Measurements from ENCODE around the gene DHRSX.

DHRSX gene

DNA sequence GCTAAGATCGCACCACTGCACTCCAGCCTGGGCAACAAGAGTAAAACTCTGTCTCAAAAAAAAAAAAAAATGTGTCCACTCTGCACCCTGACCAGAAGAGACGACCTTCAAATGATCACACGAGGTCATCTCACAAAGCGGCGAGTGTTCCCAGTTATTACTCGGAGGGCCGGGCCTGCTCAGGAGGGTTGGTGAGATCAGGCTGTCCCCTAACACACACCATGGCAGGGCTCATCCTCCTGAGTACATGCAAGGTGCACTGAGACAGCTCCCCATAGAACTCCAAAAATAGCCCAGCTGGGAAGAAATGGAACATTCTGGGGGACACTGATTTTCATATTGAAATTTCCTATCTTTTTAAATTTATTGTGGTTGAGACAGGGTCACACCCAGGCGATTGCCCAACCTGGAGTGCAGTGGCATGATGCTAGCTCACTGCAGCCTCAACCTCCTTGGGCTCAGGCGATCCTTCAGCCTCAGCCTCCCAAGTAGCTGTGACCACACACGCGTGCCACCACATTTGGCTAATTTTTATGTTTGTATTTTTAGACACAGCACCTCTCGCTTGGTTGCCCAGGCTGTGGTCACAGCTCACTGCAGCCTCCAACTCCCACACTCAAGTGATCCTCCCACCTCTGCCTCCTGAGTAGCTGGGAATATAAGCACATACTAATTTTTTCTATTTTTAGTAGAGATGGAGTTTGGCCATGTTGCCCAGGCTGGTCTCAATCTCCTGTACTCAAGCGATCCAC is 51.5 kb downstream of the DHRSX start:
- ATAC-seq = no peak
- TF ChIP-seq ZFP30 (CRISPR knock-in tag; IDR thresholded peaks at IDR 0.05) (no peak), TOX (CRISPR knock-in tag; IDR thresholded peaks at IDR 0.05; ENCODE audit: borderline replicate concordance) (no peak), ZNF70 (CRISPR knock-in tag; IDR thresholded peaks at IDR 0.05) (no peak), OSR1 (CRISPR knock-in tag; IDR thresholded peaks at IDR 0.05) (no peak)
- TF ChIP-seq, protein P1, sequence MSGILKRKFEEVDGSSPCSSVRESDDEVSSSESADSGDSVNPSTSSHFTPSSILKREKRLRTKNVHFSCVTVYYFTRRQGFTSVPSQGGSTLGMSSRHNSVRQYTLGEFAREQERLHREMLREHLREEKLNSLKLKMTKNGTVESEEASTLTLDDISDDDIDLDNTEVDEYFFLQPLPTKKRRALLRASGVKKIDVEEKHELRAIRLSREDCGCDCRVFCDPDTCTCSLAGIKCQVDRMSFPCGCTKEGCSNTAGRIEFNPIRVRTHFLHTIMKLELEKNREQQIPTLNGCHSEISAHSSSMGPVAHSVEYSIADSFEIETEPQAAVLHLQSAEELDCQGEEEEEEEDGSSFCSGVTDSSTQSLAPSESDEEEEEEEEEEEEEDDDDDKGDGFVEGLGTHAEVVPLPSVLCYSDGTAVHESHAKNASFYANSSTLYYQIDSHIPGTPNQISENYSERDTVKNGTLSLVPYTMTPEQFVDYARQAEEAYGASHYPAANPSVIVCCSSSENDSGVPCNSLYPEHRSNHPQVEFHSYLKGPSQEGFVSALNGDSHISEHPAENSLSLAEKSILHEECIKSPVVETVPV (CRISPR knock-in tag; IDR thresholded peaks at IDR 0.05) = no peak
- TF ChIP-seq, protein P2, sequence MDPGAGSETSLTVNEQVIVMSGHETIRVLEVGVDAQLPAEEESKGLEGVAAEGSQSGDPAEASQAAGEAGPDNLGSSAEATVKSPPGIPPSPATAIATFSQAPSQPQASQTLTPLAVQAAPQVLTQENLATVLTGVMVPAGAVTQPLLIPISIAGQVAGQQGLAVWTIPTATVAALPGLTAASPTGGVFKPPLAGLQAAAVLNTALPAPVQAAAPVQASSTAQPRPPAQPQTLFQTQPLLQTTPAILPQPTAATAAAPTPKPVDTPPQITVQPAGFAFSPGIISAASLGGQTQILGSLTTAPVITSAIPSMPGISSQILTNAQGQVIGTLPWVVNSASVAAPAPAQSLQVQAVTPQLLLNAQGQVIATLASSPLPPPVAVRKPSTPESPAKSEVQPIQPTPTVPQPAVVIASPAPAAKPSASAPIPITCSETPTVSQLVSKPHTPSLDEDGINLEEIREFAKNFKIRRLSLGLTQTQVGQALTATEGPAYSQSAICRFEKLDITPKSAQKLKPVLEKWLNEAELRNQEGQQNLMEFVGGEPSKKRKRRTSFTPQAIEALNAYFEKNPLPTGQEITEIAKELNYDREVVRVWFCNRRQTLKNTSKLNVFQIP (CRISPR knock-in tag; IDR thresholded peaks at IDR 0.05; ENCODE audit: borderline replicate concordance, low read depth) = no peak

DNA sequence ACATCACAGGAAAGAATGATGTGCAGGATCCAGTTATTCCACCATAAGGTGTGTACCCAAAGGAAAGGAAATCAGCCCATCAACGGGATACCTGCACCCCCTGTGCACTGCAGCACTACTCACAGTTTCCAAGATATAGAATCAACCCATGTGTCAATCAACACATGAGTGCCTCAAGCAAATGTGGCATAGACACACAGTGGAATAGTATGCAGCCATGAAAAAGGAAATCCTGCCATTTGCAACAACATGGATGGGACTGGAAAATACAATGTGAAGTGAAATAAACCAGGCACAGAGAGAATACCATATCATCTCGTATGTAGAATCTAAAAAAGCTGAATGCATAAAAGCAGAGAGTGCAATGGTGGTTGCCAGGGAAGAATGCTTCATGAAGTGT is 53.3 kb downstream of the DHRSX start:
- ATAC-seq = no peak
- no peak for TF ChIP-seq ZNF565 (CRISPR knock-in tag; conservative IDR thresholded peaks at IDR 0.05; ENCODE audit: low read depth)
- TF ChIP-seq PPARA (CRISPR knock-in tag; IDR thresholded peaks at IDR 0.05; ENCODE audit: borderline replicate concordance) = no peak
- no peak for TF ChIP-seq ZNF70 (CRISPR knock-in tag; IDR thresholded peaks at IDR 0.05)
- TF ChIP-seq ISL1 (CRISPR knock-in tag; IDR thresholded peaks at IDR 0.05) = no peak
- TF ChIP-seq SNAI2 (CRISPR knock-in tag; IDR thresholded peaks at IDR 0.05) = no peak
- TF ChIP-seq, protein P3, sequence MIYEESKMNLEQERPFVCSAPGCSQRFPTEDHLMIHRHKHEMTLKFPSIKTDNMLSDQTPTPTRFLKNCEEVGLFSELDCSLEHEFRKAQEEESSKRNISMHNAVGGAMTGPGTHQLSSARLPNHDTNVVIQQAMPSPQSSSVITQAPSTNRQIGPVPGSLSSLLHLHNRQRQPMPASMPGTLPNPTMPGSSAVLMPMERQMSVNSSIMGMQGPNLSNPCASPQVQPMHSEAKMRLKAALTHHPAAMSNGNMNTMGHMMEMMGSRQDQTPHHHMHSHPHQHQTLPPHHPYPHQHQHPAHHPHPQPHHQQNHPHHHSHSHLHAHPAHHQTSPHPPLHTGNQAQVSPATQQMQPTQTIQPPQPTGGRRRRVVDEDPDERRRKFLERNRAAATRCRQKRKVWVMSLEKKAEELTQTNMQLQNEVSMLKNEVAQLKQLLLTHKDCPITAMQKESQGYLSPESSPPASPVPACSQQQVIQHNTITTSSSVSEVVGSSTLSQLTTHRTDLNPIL (CRISPR knock-in tag; IDR thresholded peaks at IDR 0.05; ENCODE audit: low read depth) = no peak
- no peak for TF ChIP-seq ZFP30 (CRISPR knock-in tag; IDR thresholded peaks at IDR 0.05)
- no peak for TF ChIP-seq ARNTL (CRISPR knock-in tag; IDR thresholded peaks at IDR 0.05; ENCODE audit: borderline replicate concordance, low read depth)
- no peak for TF ChIP-seq OSR1 (CRISPR knock-in tag; IDR thresholded peaks at IDR 0.05)
- no peak for TF ChIP-seq ZFP3 (CRISPR knock-in tag; IDR thresholded peaks at IDR 0.05)
- TF ChIP-seq, protein P2 (CRISPR knock-in tag; IDR thresholded peaks at IDR 0.05; ENCODE audit: borderline replicate concordance, low read depth) = no peak
- no peak for TF ChIP-seq RARB (CRISPR knock-in tag; IDR thresholded peaks at IDR 0.05)
- no peak for TF ChIP-seq TOX (CRISPR knock-in tag; IDR thresholded peaks at IDR 0.05; ENCODE audit: borderline replicate concordance)
- TF ChIP-seq, protein P4, sequence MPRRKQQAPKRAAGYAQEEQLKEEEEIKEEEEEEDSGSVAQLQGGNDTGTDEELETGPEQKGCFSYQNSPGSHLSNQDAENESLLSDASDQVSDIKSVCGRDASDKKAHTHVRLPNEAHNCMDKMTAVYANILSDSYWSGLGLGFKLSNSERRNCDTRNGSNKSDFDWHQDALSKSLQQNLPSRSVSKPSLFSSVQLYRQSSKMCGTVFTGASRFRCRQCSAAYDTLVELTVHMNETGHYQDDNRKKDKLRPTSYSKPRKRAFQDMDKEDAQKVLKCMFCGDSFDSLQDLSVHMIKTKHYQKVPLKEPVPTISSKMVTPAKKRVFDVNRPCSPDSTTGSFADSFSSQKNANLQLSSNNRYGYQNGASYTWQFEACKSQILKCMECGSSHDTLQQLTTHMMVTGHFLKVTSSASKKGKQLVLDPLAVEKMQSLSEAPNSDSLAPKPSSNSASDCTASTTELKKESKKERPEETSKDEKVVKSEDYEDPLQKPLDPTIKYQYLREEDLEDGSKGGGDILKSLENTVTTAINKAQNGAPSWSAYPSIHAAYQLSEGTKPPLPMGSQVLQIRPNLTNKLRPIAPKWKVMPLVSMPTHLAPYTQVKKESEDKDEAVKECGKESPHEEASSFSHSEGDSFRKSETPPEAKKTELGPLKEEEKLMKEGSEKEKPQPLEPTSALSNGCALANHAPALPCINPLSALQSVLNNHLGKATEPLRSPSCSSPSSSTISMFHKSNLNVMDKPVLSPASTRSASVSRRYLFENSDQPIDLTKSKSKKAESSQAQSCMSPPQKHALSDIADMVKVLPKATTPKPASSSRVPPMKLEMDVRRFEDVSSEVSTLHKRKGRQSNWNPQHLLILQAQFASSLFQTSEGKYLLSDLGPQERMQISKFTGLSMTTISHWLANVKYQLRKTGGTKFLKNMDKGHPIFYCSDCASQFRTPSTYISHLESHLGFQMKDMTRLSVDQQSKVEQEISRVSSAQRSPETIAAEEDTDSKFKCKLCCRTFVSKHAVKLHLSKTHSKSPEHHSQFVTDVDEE (CRISPR knock-in tag; IDR thresholded peaks at IDR 0.05) = no peak
- no peak for TF ChIP-seq ZC3H10 (CRISPR knock-in tag; IDR thresholded peaks at IDR 0.05)
- TF ChIP-seq ZNF8 (CRISPR knock-in tag; IDR thresholded peaks at IDR 0.05) = no peak
- no peak for TF ChIP-seq CSDC2 (CRISPR knock-in tag; IDR thresholded peaks at IDR 0.05)
- TF ChIP-seq, protein P1 (CRISPR knock-in tag; IDR thresholded peaks at IDR 0.05) = no peak

- ATAC-seq = no peak
- no peak for TF ChIP-seq SNAI2 (CRISPR knock-in tag; IDR thresholded peaks at IDR 0.05)
- TF ChIP-seq ARNTL (CRISPR knock-in tag; IDR thresholded peaks at IDR 0.05; ENCODE audit: borderline replicate concordance, low read depth) = no peak
- TF ChIP-seq, protein P4 (CRISPR knock-in tag; IDR thresholded peaks at IDR 0.05) = no peak
- no peak for TF ChIP-seq ZNF8 (CRISPR knock-in tag; IDR thresholded peaks at IDR 0.05)
- TF ChIP-seq BACH2 (CRISPR knock-in tag; IDR thresholded peaks at IDR 0.05; ENCODE audit: borderline replicate concordance) = no peak
- no peak for TF ChIP-seq ZFP30 (CRISPR knock-in tag; IDR thresholded peaks at IDR 0.05)
- TF ChIP-seq CSDC2 (CRISPR knock-in tag; IDR thresholded peaks at IDR 0.05) = no peak
- no peak for TF ChIP-seq GLIS3 (CRISPR knock-in tag; IDR thresholded peaks at IDR 0.05)
- TF ChIP-seq, protein P3 (CRISPR knock-in tag; IDR thresholded peaks at IDR 0.05; ENCODE audit: low read depth) = no peak
- TF ChIP-seq ZNF565 (CRISPR knock-in tag; conservative IDR thresholded peaks at IDR 0.05; ENCODE audit: low read depth) = no peak
- no peak for TF ChIP-seq ZC3H10 (CRISPR knock-in tag; IDR thresholded peaks at IDR 0.05)
- no peak for TF ChIP-seq OSR1 (CRISPR knock-in tag; IDR thresholded peaks at IDR 0.05)
Measured at GRCh38 chrX:2446815-2447214, 54.0 kb downstream of the DHRSX start.

Measured in SK-N-SH treated with all-trans-retinoic acid at 6 μM for 48 hours (cell line).